ENCODE data around the gene CHST11.

Gene CHST11

DNA sequence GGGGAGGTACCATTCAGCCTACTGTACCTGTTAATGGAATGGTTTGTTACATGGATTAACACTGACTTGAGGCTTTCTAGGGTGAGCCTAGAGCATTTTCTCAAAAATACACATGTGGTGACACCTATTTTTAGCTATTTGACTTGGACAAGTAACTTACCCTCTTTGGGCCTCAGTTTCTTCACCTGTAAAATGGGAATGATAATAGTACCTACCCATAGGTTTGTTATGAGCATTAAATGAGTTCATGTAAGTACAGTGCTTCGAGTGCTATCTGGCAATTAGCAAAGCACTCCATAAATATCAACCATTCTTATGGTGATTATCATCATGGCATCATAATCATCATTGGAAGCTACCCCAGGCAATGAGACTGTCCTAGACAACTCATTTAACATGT, 216.5 kb downstream of the CHST11 start:
- no peak overlapping the region for H3K4me3 ChIP-seq (ENCODE audit: low read depth, low read length)
- TF ChIP-seq, protein P1, sequence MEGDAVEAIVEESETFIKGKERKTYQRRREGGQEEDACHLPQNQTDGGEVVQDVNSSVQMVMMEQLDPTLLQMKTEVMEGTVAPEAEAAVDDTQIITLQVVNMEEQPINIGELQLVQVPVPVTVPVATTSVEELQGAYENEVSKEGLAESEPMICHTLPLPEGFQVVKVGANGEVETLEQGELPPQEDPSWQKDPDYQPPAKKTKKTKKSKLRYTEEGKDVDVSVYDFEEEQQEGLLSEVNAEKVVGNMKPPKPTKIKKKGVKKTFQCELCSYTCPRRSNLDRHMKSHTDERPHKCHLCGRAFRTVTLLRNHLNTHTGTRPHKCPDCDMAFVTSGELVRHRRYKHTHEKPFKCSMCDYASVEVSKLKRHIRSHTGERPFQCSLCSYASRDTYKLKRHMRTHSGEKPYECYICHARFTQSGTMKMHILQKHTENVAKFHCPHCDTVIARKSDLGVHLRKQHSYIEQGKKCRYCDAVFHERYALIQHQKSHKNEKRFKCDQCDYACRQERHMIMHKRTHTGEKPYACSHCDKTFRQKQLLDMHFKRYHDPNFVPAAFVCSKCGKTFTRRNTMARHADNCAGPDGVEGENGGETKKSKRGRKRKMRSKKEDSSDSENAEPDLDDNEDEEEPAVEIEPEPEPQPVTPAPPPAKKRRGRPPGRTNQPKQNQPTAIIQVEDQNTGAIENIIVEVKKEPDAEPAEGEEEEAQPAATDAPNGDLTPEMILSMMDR (IDR thresholded peaks at IDR 0.05; ENCODE audit: borderline replicate concordance, insufficient read depth, low read depth, low read length), result no peak

DNA sequence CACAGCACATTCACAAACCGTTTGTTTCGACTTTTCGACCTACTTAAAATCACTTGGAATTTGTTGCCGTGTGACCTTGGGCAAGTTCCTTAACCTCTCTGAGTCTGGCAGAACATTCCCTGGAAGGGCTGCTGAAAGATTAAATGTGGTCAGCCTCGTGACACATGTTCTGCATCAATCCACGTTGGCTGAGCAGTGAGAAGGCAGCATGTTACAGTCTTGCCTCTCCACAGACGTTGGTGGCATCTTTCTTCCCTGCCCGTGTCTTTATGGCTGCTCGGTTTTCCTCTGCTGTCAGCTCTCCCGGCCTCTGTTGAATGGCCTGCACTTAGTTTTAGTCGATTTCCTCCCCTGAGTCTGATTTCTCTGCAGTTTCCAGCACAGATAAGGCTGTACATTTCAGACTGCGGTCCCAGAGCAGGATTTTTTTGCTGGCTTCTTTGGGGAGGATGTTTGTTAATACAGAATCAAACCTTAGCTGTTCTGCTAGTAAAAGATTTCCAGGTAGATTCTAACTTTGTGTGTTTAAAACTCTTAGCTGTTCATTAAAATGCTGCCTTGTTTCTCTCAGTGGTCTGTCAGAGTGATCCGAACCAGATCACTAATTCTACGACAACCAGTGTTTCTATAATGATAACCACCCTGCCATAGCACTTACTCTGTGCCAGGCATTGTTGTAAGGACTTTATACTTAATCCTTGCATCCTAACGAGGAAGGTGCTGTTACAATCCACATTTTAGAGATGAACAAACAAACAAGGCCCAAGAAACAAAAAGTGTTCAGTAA, 217.1 kb downstream of the CHST11 start:
- no peak overlapping the region for H3K4me3 ChIP-seq (ENCODE audit: low read depth, low read length)
- TF ChIP-seq, protein P1 (IDR thresholded peaks at IDR 0.05; ENCODE audit: borderline replicate concordance, insufficient read depth, low read depth, low read length), result no peak

DNA sequence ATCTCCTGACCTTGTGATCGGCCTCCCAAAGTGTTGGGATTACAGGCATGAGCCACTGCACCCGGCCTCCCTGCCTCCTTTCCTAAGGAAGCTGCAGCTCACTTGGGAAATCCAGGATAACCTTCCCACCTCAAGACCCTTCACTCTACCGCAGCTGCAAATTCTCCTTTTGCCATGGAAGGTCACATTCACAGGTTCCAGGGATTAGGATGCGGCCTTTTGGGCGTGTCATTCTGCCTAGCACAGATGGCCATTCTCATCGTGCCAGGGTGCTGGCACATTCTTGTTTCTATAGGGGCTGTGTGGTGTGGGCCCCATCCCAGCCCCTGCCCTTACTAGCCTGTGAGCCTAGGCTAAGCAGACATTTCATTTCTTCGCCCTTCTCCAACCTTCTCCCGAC, 219.9 kb downstream of the CHST11 start:
- TF ChIP-seq, protein P1 (IDR thresholded peaks at IDR 0.05; ENCODE audit: borderline replicate concordance, insufficient read depth, low read depth, low read length), result no peak
- no peak overlapping the region for H3K4me3 ChIP-seq (ENCODE audit: low read depth, low read length)

GRCh38 chr12:104677441-104678089, 220.8 kb downstream of the CHST11 start:
- TF ChIP-seq, protein P1 (IDR thresholded peaks at IDR 0.05; ENCODE audit: borderline replicate concordance, insufficient read depth, low read depth, low read length), result no peak
- no peak overlapping the region for H3K4me3 ChIP-seq (ENCODE audit: low read depth, low read length)

DNA sequence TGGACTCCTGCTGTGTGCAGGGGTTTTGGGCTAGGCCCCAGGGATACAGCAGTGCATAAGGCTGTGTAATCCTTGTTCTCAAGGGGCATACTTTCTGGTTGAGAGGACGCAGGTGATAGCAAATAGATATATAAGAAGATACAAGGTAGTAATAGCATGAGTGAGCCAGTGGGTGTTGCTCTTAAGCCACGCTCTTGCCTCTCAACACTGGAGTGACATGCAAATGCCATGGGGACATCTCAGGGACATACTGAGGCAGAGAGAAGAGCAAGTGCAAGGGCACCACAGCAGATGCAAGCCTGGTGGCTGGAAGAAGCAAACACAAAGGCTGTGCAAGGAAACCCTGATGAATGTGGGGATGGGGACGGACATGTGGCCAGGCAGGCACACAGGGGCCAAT, 223.3 kb downstream of the CHST11 start:
- TF ChIP-seq, protein P1 (IDR thresholded peaks at IDR 0.05; ENCODE audit: borderline replicate concordance, insufficient read depth, low read depth, low read length), result peak; percentile 59
- H3K4me3 ChIP-seq (ENCODE audit: low read depth, low read length), result no peak overlapping the region

GRCh38 chr12:104680491-104680890, 223.7 kb downstream of the CHST11 start:
- TF ChIP-seq, protein P1 (IDR thresholded peaks at IDR 0.05; ENCODE audit: borderline replicate concordance, insufficient read depth, low read depth, low read length), result no peak
- H3K4me3 ChIP-seq (ENCODE audit: low read depth, low read length), result no peak overlapping the region
